Hindlimb muscle (tissue), 1 donor: ENCODE results near the gene CDHR5. TPM values are rescaled to one million over a fixed set of nuclear protein-coding genes. Genes with fewer than 3 reads are reported as not detected.
"Not testable (repeated sequence)": the region's sequence is repeated elsewhere in the genome, so short reads cannot be mapped to it uniquely, and the experiment has no call there.

ENCODE experiments used
- DNase-seq: peaks from one replicate; pipeline ENCODE4 v3.0.0-alpha.2; 2013
- polyA plus RNA-seq: library from polyadenylated mRNA; unstranded; fragments of 120-200 nt; gene quantifications from one replicate; pipeline ENCODE4 v1.2.1, GENCODE V29; 2013; ENCODE audit not compliant: insufficient read length

Gene CDHR5
- polyA plus RNA-seq, 1 donor = 4.1 TPM

GRCh38 chr11:586376-587316 is 38.1 kb downstream of the CDHR5 start:
- no peak for DNase-seq

GRCh38 chr11:584287-584686 is 40.5 kb downstream of the CDHR5 start:
- no peak for DNase-seq

GRCh38 chr11:581752-582151 is 43.0 kb downstream of the CDHR5 start:
- DNase-seq = no peak

GRCh38 chr11:581342-581741 is 43.4 kb downstream of the CDHR5 start:
- DNase-seq = no peak

- DNase-seq = no peak
Observed at GRCh38 chr11:579830-580601, 44.7 kb downstream of the CDHR5 start.

GRCh38 chr11:578276-579035 is 46.3 kb downstream of the CDHR5 start:
- DNase-seq = no peak

- no peak for DNase-seq
Observed at GRCh38 chr11:577611-577894, 47.2 kb downstream of the CDHR5 start.

- DNase-seq = no peak
Observed at GRCh38 chr11:576811-577610, 47.7 kb downstream of the CDHR5 start.

- DNase-seq = peak; percentile 95
Observed at GRCh38 chr11:575996-576768, 48.6 kb downstream of the CDHR5 start, which contains the start of gene PHRF1. TSS of gene PHRF1 (plus strand) at chr11:576470. CDS start at chr11:581513, 5,043 bp downstream.

GRCh38 chr11:575313-575995 is 49.3 kb downstream of the CDHR5 start:
- no peak for DNase-seq

- DNase-seq = no peak
Observed at GRCh38 chr11:574632-575312, 50.0 kb downstream of the CDHR5 start.

- not testable (repeated sequence) for DNase-seq
Observed at GRCh38 chr11:574031-574570, 50.7 kb downstream of the CDHR5 start.

- DNase-seq = no peak
Observed at GRCh38 chr11:573146-573759, 51.5 kb downstream of the CDHR5 start.

- no peak for DNase-seq
Observed at GRCh38 chr11:571802-572185, 53.0 kb downstream of the CDHR5 start.

GRCh38 chr11:569158-569885 is 55.4 kb downstream of the CDHR5 start:
- no peak for DNase-seq

- peak; percentile 94 for DNase-seq
Observed at GRCh38 chr11:568306-569157, 56.2 kb downstream of the CDHR5 start.

GRCh38 chr11:567629-568292 is 57.0 kb downstream of the CDHR5 start:
- no peak for DNase-seq
